NCI-H82 (cell line): ENCODE measurements around the gene VTCN1.

Source experiments
- DNase-seq: peaks from one replicate; lab custom pipeline; 2025; lab: John Stamatoyannopoulos, UW

VTCN1 gene

GRCh38 chr1:117094841-117095604 is 115.7 kb downstream of the VTCN1 start:
- DNase-seq, result no peak

- DNase-seq, result peak; percentile 8
Observed at GRCh38 chr1:117093870-117094621, 116.7 kb downstream of the VTCN1 start.
